Testis (tissue), 3 donors: ENCODE measurements around the gene ARHGAP22. TPM values are rescaled to one million over a fixed set of nuclear protein-coding genes. Genes with fewer than 3 reads are reported as not detected.

Source experiments
- DNase-seq: peaks from one replicate; pipeline ENCODE4 v3.0.0-alpha.2; 2019
- H3K27ac ChIP-seq, 2 donors: fragments of 200-600 bp; sonication (generic); one replicate each; pipeline ENCODE4 v1.5.1; 2019
- H3K27me3 ChIP-seq: fragments of 200-600 bp; sonication (generic); one replicate; pipeline ENCODE4 v1.5.1; 2019
- H3K36me3 ChIP-seq: fragments of 200-600 bp; sonication (generic); one replicate; pipeline ENCODE4 v1.5.1; 2017; ENCODE audit warnings: low read depth; ENCODE audit errors: missing control alignments
- H3K4me1 ChIP-seq: fragments of 200-600 bp; sonication (generic); one replicate; pipeline ENCODE4 v1.5.1; 2019
- H3K4me3 ChIP-seq, 2 donors: fragments of 200-600 bp; sonication (generic); one replicate each; pipeline ENCODE4 v1.5.1; 2017 to 2019
- H3K9me3 ChIP-seq: fragments of 200-600 bp; sonication (generic); one replicate; pipeline ENCODE4 v1.5.1; 2017
- CTCF ChIP-seq, 3 experiments: fragments of 450-650 bp in 2 of 3; fragments of 200-600 bp in 1 of 3; sonication (generic) in 1 of 3; IDR thresholded peaks; one replicate each; pipeline ENCODE4 v1.5.1; 2016 to 2019; ENCODE audit warnings: antibody characterized with exemption in 3 of 3, mild to moderate bottlenecking in 2 of 3, moderate library complexity in 1 of 3
- POLR2A ChIP-seq: fragments of 450-650 bp; IDR thresholded peaks from one replicate; pipeline ENCODE4 v1.6.1; 2017; ENCODE audit warnings: antibody characterized with exemption, mild to moderate bottlenecking, moderate library complexity
- WGBS, 2 donors: methylation state at CpG; one replicate each; pipeline ENCODE4 v1.1.5; 2018; 5-methylcytosine and 5-hydroxymethylcytosine counted together
- intact Hi-C: fragments of 100-400 bp; cut with DNase I; formaldehyde crosslinking; loops from one replicate; pipeline ENCODE4 v1.15.1; 2023; ENCODE audit warnings: low total_unique reads
- polyA plus RNA-seq: library from polyadenylated mRNA; stranded (reverse); fragments of 350-450 nt; fragmentation: Illumina TruSeq; extraction: RNeasy Lipid Tissue Mini Kit (QIAGEN cat#74804); gene quantifications from one replicate; pipeline ENCODE4 v1.2.3, GENCODE V29; 2014; ENCODE audit warnings: low read depth, low replicate concordance; ENCODE audit not compliant: insufficient read depth
- total RNA-seq, 2 donors: library from RNA; depleted of rRNA; stranded (reverse); fragments of >200 nt; gene quantifications; one replicate each; pipeline ENCODE4 v1.2.3, GENCODE V29; 2016

ARHGAP22 gene
- total and polyA plus RNA-seq, 3 donors from 2014 or later, result 6.2 to 11.9 (median 8.8) TPM

- Histone ChIP-seq H3K9me3 (no peaks in the 10 kb centered on the region), H3K36me3 (no peaks in the 10 kb centered on the region), H3K27ac (no peak overlapping the region), H3K4me1 (peaks cover 7% of the 10 kb centered on the region), H3K27me3 (no peaks in the 10 kb centered on the region), H3K4me3 (no peak overlapping the region)
- DNase-seq, result no peak
- TF ChIP-seq CTCF (IDR thresholded peaks at IDR 0.05), result no peak
- TF ChIP-seq POLR2A, result no peak
- 96 to 100% methylated on average over 3 of the region's 3 CpGs for WGBS, 2 donors
- intact Hi-C loops, result no loop called here
Measured at GRCh38 chr10:48474765-48475365, 130.0 kb downstream of the ARHGAP22 start.

GRCh38 chr10:48473704-48474103 is 131.2 kb downstream of the ARHGAP22 start:
- TF ChIP-seq POLR2A (no peak), CTCF (IDR thresholded peaks at IDR 0.05) (no peak)
- Histone ChIP-seq H3K36me3 (no peaks in the 10 kb centered on the region), H3K4me3 (no peak overlapping the region), H3K9me3 (no peaks in the 10 kb centered on the region), H3K4me1 (peaks cover 13% of the 10 kb centered on the region), H3K27ac (no peak overlapping the region), H3K27me3 (no peaks in the 10 kb centered on the region)
- intact Hi-C loops, result no loop called here
- 90 to 91% methylated on average over 5 of the region's 5 CpGs for whole genome bisulfite sequencing, 2 donors
- no peak for DNase-seq

GRCh38 chr10:48472501-48473069 is 132.3 kb downstream of the ARHGAP22 start:
- H3K9me3 ChIP-seq, result no peaks in the 10 kb centered on the region
- 58 to 66% methylated on average over 3 of the region's 3 CpGs for WGBS, 2 donors
- H3K27me3 ChIP-seq, result no peaks in the 10 kb centered on the region
- DNase-seq, result no peak
- TF ChIP-seq CTCF (IDR thresholded peaks at IDR 0.05) (no peak), POLR2A (no peak)
- no peak overlapping the region for H3K4me3 ChIP-seq
- no peaks in the 10 kb centered on the region for H3K36me3 ChIP-seq
- H3K4me1 ChIP-seq, result peaks cover 13% of the 10 kb centered on the region
- intact Hi-C loops, result no loop called here
- no peak overlapping the region for H3K27ac ChIP-seq

- Histone ChIP-seq H3K27me3 (no peaks in the 10 kb centered on the region), H3K9me3 (no peaks in the 10 kb centered on the region), H3K36me3 (no peaks in the 10 kb centered on the region), H3K27ac (no peak overlapping the region), H3K4me1 (peaks cover 13% of the 10 kb centered on the region), H3K4me3 (no peak overlapping the region)
- DNase-seq, result no peak
- intact Hi-C loops, result no loop called here
- WGBS, 2 donors, result 83% methylated on average over 6 to 8 of the region's 8 CpGs
- TF ChIP-seq POLR2A (no peak), CTCF (IDR thresholded peaks at IDR 0.05) (no peak)
Measured at GRCh38 chr10:48470893-48471805, 133.7 kb downstream of the ARHGAP22 start.
